ENCODE results near the gene PBX3.

Gene PBX3

GRCh38 chr9:125854553-125855275 lies 107.5 kb downstream of the PBX3 start:
- no peak overlapping the region for H2AFZ ChIP-seq (ENCODE audit: low read length, unreplicated experiment)
- H3K79me2 ChIP-seq (ENCODE audit: control insufficient read depth, insufficient read depth, low read length, unreplicated experiment): peaks cover 16% of the 10 kb centered on the region

GRCh38 chr9:125856331-125856730 lies 109.2 kb downstream of the PBX3 start:
- Histone ChIP-seq H3K4me1 (ENCODE audit: control insufficient read depth, insufficient read depth, low read length, unreplicated experiment) (peaks cover 7% of the 10 kb centered on the region), H3K27ac (ENCODE audit: low read depth, low read length) (no peak overlapping the region), H3K4me3 (ENCODE audit: low read depth, low read length) (no peak overlapping the region), H3K36me3 (ENCODE audit: insufficient read depth, low read length) (no peaks in the 10 kb centered on the region), H3K27me3 (ENCODE audit: insufficient read depth, low read length) (no peaks in the 10 kb centered on the region), H2AFZ (ENCODE audit: low read length, unreplicated experiment) (no peak overlapping the region), H3K79me2 (ENCODE audit: control insufficient read depth, insufficient read depth, low read length, unreplicated experiment) (peaks cover 22% of the 10 kb centered on the region)

More at GRCh38 chr9:125854553-125855275, 107.5 kb downstream of the PBX3 start:
- Histone ChIP-seq H3K4me1 (ENCODE audit: control insufficient read depth, insufficient read depth, low read length, unreplicated experiment) (peaks cover 7% of the 10 kb centered on the region), H3K27ac (ENCODE audit: low read depth, low read length) (peak overlapping the region; percentile 13; the same call in 1 of the 2 replicates), H3K36me3 (ENCODE audit: insufficient read depth, low read length) (no peaks in the 10 kb centered on the region), H3K4me3 (ENCODE audit: low read depth, low read length) (no peak overlapping the region), H3K27me3 (ENCODE audit: insufficient read depth, low read length) (no peaks in the 10 kb centered on the region)

GRCh38 chr9:125861405-125862058 lies 114.4 kb downstream of the PBX3 start:
- peak overlapping the region; percentile 69 for H3K27ac ChIP-seq (ENCODE audit: low read depth, low read length)
- peaks cover 15% of the 10 kb centered on the region for H3K79me2 ChIP-seq (ENCODE audit: control insufficient read depth, insufficient read depth, low read length, unreplicated experiment)
- H3K4me3 ChIP-seq (ENCODE audit: low read depth, low read length): no peak overlapping the region

DNA sequence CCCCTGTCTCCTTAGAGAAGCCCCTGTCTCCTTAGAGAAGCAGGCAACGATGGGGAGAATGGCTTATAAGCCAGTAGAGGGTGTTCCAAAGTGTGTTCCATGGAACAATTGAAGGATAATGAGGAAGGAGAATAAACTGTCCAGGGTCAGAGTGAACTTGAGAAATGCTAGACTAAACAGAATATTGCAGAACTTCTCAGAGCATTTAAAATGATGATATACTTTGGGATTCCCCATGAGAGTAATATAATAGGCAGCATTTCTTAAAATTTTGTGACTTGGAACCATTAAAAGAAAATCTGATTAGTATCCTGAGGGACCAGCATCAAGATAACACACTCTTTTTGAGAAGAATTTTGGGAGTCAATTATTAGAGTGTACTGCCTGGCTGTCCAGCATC lies 116.8 kb downstream of the PBX3 start:
- Histone ChIP-seq H3K36me3 (ENCODE audit: insufficient read depth, low read length) (no peaks in the 10 kb centered on the region), H3K27me3 (ENCODE audit: insufficient read depth, low read length) (no peaks in the 10 kb centered on the region), H3K79me2 (ENCODE audit: control insufficient read depth, insufficient read depth, low read length, unreplicated experiment) (peaks cover 17% of the 10 kb centered on the region)

More at GRCh38 chr9:125861405-125862058, 114.4 kb downstream of the PBX3 start:
- Histone ChIP-seq H3K27me3 (ENCODE audit: insufficient read depth, low read length) (no peaks in the 10 kb centered on the region), H2AFZ (ENCODE audit: low read length, unreplicated experiment) (no peak overlapping the region), H3K36me3 (ENCODE audit: insufficient read depth, low read length) (no peaks in the 10 kb centered on the region), H3K4me1 (ENCODE audit: control insufficient read depth, insufficient read depth, low read length, unreplicated experiment) (no peaks in the 10 kb centered on the region)

GRCh38 chr9:125867751-125868415 lies 120.7 kb downstream of the PBX3 start:
- Histone ChIP-seq H3K4me3 (ENCODE audit: low read depth, low read length) (no peak overlapping the region), H2AFZ (ENCODE audit: low read length, unreplicated experiment) (no peak overlapping the region), H3K36me3 (ENCODE audit: insufficient read depth, low read length) (no peaks in the 10 kb centered on the region), H3K79me2 (ENCODE audit: control insufficient read depth, insufficient read depth, low read length, unreplicated experiment) (peaks cover 8% of the 10 kb centered on the region), H3K4me1 (ENCODE audit: control insufficient read depth, insufficient read depth, low read length, unreplicated experiment) (peaks cover 8% of the 10 kb centered on the region), H3K27ac (ENCODE audit: low read depth, low read length) (peak overlapping the region; percentile 13; the same call in 1 of the 2 replicates), H3K27me3 (ENCODE audit: insufficient read depth, low read length) (no peaks in the 10 kb centered on the region)

More for the DNA sequence above, 116.8 kb downstream of the PBX3 start:
- Histone ChIP-seq H3K4me1 (ENCODE audit: control insufficient read depth, insufficient read depth, low read length, unreplicated experiment) (peaks cover 8% of the 10 kb centered on the region), H3K27ac (ENCODE audit: low read depth, low read length) (no peak overlapping the region), H3K4me3 (ENCODE audit: low read depth, low read length) (no peak overlapping the region), H2AFZ (ENCODE audit: low read length, unreplicated experiment) (no peak overlapping the region)

DNA sequence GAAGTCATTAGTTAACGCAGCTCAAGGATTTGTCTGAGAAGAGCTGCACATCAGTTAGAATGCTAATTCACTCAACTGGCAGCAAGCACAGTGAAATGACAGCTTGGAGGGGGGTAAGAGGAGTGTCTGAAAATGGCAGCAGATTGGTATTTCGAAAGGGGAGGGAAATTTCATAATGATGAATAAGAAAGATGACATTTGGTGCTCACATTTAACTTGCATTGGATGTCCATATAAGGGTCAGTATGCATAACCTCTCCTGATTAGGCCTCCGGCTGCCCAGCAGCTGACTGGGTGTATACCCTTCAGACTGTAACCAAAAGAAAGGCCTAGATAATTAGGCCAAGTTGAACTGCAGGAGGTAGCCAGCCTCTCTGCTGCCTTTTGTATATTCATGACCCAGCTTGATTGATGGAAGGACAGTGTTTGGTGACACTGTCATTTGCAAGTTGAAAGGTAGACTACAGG lies 131.0 kb downstream of the PBX3 start:
- Histone ChIP-seq H3K36me3 (ENCODE audit: insufficient read depth, low read length) (no peaks in the 10 kb centered on the region), H3K4me3 (ENCODE audit: low read depth, low read length) (no peak overlapping the region), H3K79me2 (ENCODE audit: control insufficient read depth, insufficient read depth, low read length, unreplicated experiment) (peaks cover 7% of the 10 kb centered on the region), H3K4me1 (ENCODE audit: control insufficient read depth, insufficient read depth, low read length, unreplicated experiment) (peaks cover 8% of the 10 kb centered on the region), H3K27ac (ENCODE audit: low read depth, low read length) (no peak overlapping the region), H2AFZ (ENCODE audit: low read length, unreplicated experiment) (no peak overlapping the region), H3K27me3 (ENCODE audit: insufficient read depth, low read length) (no peaks in the 10 kb centered on the region)

- no peak overlapping the region for H2AFZ ChIP-seq (ENCODE audit: low read length, unreplicated experiment)
- H3K79me2 ChIP-seq (ENCODE audit: control insufficient read depth, insufficient read depth, low read length, unreplicated experiment): peaks cover 10% of the 10 kb centered on the region
- peaks cover 8% of the 10 kb centered on the region for H3K4me1 ChIP-seq (ENCODE audit: control insufficient read depth, insufficient read depth, low read length, unreplicated experiment)
- H3K27ac ChIP-seq (ENCODE audit: low read depth, low read length): no peak overlapping the region
- no peaks in the 10 kb centered on the region for H3K27me3 ChIP-seq (ENCODE audit: insufficient read depth, low read length)
- no peaks in the 10 kb centered on the region for H3K36me3 ChIP-seq (ENCODE audit: insufficient read depth, low read length)
- H3K4me3 ChIP-seq (ENCODE audit: low read depth, low read length): no peak overlapping the region
Measured at GRCh38 chr9:125881042-125881441, 133.9 kb downstream of the PBX3 start.

DNA sequence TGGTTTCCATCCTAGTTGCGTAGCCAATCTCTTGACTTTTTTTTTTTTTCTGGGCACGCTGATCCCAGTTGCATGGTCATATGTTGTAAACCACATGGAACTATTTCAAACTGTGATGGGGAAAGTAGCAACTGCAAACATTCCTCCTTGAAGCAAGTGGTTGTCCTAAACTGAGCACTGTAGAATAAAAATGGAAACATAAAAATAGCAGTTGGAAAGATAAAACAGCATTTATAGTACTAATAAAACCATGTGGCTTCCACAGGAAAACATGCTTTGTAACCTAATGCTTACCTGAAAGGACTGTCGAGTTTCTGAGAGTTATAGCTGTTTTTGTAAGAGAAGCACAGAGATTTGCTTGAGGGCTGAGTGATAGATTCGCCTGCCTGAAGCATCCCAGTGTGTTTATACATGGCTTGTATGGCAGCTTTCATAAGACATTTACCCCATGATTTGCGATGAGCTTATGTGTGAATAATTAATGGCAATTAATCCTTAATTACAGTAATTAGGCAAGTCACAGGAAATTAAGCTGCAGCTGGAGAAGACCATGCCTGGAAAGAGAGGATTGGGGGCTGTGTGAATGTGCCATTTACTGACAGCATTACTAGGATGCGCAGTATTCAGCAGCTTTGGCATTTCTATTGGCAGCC lies 136.5 kb downstream of the PBX3 start:
- Histone ChIP-seq H2AFZ (ENCODE audit: low read length, unreplicated experiment) (no peak overlapping the region), H3K27ac (ENCODE audit: low read depth, low read length) (no peak overlapping the region), H3K4me3 (ENCODE audit: low read depth, low read length) (no peak overlapping the region), H3K79me2 (ENCODE audit: control insufficient read depth, insufficient read depth, low read length, unreplicated experiment) (peaks cover 25% of the 10 kb centered on the region), H3K4me1 (ENCODE audit: control insufficient read depth, insufficient read depth, low read length, unreplicated experiment) (peaks cover 5% of the 10 kb centered on the region), H3K36me3 (ENCODE audit: insufficient read depth, low read length) (no peaks in the 10 kb centered on the region), H3K27me3 (ENCODE audit: insufficient read depth, low read length) (no peaks in the 10 kb centered on the region)

GRCh38 chr9:125884218-125884595 lies 137.0 kb downstream of the PBX3 start:
- Histone ChIP-seq H3K4me1 (ENCODE audit: control insufficient read depth, insufficient read depth, low read length, unreplicated experiment) (peaks cover 10% of the 10 kb centered on the region), H3K27me3 (ENCODE audit: insufficient read depth, low read length) (no peaks in the 10 kb centered on the region), H3K79me2 (ENCODE audit: control insufficient read depth, insufficient read depth, low read length, unreplicated experiment) (peaks cover 31% of the 10 kb centered on the region)

GRCh38 chr9:125885405-125886034 lies 138.3 kb downstream of the PBX3 start:
- Histone ChIP-seq H2AFZ (ENCODE audit: low read length, unreplicated experiment) (no peak overlapping the region), H3K36me3 (ENCODE audit: insufficient read depth, low read length) (no peaks in the 10 kb centered on the region), H3K27me3 (ENCODE audit: insufficient read depth, low read length) (no peaks in the 10 kb centered on the region), H3K27ac (ENCODE audit: low read depth, low read length) (no peak overlapping the region), H3K4me1 (ENCODE audit: control insufficient read depth, insufficient read depth, low read length, unreplicated experiment) (peaks cover 16% of the 10 kb centered on the region), H3K79me2 (ENCODE audit: control insufficient read depth, insufficient read depth, low read length, unreplicated experiment) (peaks cover 39% of the 10 kb centered on the region), H3K4me3 (ENCODE audit: low read depth, low read length) (no peak overlapping the region)

More at GRCh38 chr9:125884218-125884595, 137.0 kb downstream of the PBX3 start:
- Histone ChIP-seq H2AFZ (ENCODE audit: low read length, unreplicated experiment) (no peak overlapping the region), H3K36me3 (ENCODE audit: insufficient read depth, low read length) (no peaks in the 10 kb centered on the region), H3K4me3 (ENCODE audit: low read depth, low read length) (no peak overlapping the region), H3K27ac (ENCODE audit: low read depth, low read length) (no peak overlapping the region)
